GM19193 (cell line): Measurements from ENCODE around the gene ZNF200.

Experiments
- POLR2A ChIP-seq: IDR thresholded peaks from 4 replicates; pipeline ENCODE4 v1.6.1; 2011; ENCODE audit not compliant: insufficient read depth, insufficient read length; ENCODE audit errors: extremely low read depth

Gene ZNF200

GRCh38 chr16:3259836-3260235 is 24.9 kb upstream of the ZNF200 start:
- TF ChIP-seq POLR2A: no peak

- TF ChIP-seq POLR2A: no peak
These were observed 22.0 kb upstream of the ZNF200 start for GRCh38 chr16:3256866-3257465.

GRCh38 chr16:3256146-3256865 is 21.3 kb upstream of the ZNF200 start, which contains the start of gene MEFV:
TSS of gene MEFV (minus strand) at chr16:3256633. CDS start at chr16:3256587, 46 bp downstream.
- TF ChIP-seq POLR2A: no peak

- no peak for TF ChIP-seq POLR2A
These were observed 19.4 kb upstream of the ZNF200 start for GRCh38 chr16:3254309-3254708.

- TF ChIP-seq POLR2A: no peak
These were observed 18.0 kb upstream of the ZNF200 start for GRCh38 chr16:3252967-3253366.

GRCh38 chr16:3249451-3249850 is 14.5 kb upstream of the ZNF200 start:
- no peak for TF ChIP-seq POLR2A

GRCh38 chr16:3249020-3249419 is 14.1 kb upstream of the ZNF200 start:
- TF ChIP-seq POLR2A: no peak

GRCh38 chr16:3248596-3248995 is 13.6 kb upstream of the ZNF200 start:
- no peak for TF ChIP-seq POLR2A

GRCh38 chr16:3246876-3247275 is 11.9 kb upstream of the ZNF200 start:
- TF ChIP-seq POLR2A: no peak

GRCh38 chr16:3246002-3246401 is 11.0 kb upstream of the ZNF200 start:
- no peak for TF ChIP-seq POLR2A

- no peak for TF ChIP-seq POLR2A
These were observed 8.9 kb upstream of the ZNF200 start for GRCh38 chr16:3243882-3244281.

GRCh38 chr16:3242709-3243108 is 7.8 kb upstream of the ZNF200 start:
- no peak for TF ChIP-seq POLR2A

- no peak for TF ChIP-seq POLR2A
These were observed 6.8 kb upstream of the ZNF200 start for GRCh38 chr16:3241761-3242160.

GRCh38 chr16:3235856-3236669 is 1.1 kb upstream of the ZNF200 start:
- no peak for TF ChIP-seq POLR2A

GRCh38 chr16:3234543-3234856 is 458 bp downstream of the ZNF200 start:
- TF ChIP-seq POLR2A: no peak
